ENCODE data around the gene TANGO2.

Gene TANGO2, protein sequence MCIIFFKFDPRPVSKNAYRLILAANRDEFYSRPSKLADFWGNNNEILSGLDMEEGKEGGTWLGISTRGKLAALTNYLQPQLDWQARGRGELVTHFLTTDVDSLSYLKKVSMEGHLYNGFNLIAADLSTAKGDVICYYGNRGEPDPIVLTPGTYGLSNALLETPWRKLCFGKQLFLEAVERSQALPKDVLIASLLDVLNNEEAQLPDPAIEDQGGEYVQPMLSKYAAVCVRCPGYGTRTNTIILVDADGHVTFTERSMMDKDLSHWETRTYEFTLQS

DNA sequence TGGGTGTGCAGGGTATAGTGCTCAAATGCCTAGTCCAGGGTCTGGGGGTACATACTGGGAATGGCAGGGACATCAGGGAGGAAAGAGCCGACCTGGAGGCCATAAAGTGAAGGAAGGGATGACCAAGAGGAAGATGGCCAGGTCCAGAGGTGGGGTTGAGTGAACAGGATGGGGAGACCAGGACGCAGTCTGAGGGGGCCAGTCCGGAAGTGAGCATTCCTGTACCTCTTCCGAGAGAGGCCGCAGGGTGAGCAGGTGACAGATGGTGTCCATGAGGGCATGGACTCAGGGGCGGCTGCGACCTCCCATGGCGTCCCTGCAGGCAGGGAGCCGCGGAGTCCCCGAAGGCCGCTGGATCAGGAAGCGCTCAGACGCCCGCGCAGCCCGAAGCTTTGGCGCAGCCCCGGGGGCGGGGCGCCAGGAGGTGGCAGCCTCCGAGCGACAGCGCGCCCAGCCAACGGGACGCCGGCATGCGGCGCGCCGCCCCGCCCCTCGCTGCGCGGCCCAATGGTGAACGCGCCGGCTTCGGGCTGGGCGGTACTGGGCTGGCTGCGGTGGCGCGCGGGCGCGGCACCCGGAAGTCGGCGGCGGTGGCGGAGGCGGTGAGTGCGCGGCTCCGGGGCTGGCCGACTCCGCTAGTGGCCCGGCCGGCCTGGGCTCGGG is at the start of gene TANGO2:
TANGO2 (plus strand) TSS at position 578 of the 663 bp plus-strand sequence. CDS start 15,689 bp downstream, outside the sequence.
- DNase-seq, result peak; percentile 93

DNA sequence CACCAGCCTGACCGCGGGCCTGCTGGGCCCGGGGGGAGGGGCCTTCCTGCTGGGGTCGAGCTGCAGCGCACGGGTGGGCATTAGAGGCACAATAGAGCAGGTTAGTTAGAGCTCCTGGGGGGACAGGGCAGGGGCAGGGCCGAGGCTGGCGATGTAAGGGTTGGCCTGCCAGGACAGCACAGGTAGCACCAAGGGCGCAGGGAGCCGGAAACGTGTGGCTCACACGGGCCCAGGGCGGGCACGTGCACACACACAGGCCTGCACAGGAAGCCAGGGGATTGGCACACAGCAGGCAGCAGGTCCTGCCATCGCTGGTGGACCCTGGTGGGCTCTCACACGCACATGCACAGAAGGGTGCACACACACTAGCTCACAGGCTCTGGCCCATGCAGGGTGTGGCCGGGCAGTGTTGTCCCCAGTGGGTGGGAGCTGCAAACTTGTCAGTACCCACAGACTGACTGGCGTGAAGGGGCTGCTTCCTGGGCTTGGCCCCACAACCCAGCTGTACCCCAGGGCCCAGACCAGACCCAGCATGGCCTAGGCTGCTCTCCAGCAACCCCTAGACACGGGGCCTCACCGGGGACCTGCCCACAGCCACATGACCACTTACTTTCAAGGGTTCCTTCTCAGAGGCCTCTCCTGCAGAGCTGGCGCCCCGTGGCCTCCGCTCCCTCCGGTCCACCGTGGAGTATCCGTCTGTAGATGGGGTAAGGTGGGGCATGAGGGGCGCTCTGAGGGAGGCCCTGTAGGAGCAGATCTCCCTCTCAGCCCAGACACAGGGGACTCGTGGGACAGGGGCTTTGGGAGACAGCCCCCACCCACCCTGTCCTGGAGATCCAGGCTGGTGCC is 49.4 kb upstream of the TANGO2 start:
- no peak for DNase-seq

DNA sequence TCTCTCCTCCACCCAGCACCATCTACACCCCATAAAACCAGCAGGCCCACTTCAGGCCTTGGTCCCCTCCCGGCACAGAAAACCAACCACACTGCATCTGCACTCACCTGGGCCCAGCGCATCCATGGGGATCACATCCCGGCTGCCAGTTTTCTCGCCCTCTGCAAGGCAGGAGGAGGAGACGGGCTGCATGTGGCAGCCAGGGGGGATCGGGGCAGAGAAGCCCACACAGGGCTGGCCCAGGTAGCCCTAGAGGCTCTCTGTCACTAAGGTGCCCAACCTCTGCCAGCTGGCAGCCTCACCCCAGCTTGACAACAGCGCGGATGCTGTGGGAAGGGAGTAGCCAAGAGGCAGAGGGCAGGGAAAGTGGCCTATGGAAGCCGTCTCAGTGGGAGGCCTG is 48.7 kb upstream of the TANGO2 start:
- no peak for DNase-seq

DNA sequence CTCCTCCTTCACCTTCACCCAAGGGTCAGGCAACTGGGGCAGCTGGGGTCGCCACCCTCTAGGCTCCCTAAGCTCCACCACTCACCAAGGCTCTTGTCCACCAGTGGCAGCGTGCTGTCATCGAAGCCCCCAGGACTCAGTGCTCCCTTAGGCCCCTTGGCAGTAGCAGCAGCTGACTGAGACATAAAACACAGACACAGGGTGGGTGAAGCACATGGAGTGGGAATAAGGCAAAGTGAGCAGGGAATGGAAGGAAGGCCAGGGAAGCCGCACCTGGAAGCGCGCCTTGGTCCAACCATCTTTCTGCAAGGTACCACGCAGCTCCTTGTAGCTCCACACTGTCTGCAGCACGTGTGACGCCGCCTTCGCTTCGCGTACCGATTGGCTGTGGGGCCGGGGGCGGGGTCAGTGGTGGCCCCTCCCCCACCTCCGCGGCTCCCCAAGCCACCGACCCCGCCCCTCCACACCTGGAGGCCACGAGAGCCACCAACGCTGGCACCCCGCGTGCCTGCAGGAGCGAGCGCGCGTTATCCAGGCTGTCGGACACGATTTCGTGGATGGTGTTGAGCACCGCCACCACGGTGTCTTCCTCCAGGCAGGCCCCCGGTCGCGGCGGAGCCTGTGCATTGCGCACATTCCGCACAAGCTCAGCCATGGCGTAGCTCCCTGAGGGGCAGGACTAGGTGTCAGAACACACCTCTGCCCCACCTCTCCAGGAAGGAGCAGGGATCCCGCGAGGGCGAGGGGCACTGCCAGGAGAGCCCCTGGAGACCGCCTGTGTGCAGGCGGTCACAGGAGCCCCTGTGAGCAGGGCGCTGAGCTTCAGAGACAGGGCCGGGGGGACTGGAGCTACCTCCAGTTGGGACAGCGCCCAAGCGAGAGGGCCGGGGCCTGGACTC is 48.0 kb upstream of the TANGO2 start:
- DNase-seq, result no peak

DNA sequence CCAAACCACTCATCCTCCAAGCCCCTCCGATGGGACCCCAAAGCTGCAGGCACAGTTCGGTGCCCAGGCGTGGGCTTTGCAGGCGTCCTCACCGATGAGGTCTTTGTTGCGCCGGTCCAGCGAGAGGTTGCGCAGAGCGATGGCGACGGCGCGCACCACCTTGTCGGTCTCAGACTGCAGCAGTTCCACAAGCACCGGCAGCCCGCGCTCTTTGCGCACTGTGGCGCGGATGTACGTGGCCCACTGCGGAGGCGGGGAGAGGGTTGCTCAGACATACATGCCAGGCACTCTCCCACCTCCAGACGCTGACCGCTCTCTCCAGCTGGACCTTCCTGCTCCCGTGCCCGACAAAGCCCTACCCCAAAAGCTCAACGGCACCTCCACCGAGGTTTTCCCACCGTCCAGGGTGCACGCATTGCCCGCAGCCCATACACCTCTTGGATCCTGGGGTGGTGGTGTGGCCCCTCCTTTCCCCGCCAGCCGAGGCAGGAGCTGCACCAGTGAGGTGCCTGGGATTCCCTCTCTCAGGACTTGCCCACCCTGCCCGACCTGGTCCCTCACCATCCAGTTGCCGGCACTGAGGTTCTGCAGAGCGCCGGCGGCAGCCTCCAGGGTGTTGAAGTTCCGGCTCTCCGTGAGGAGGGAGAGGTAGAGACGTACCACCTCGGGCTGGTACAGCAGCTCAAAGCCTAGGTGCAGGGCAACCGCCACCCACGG is 47.2 kb upstream of the TANGO2 start:
- DNase-seq, result no peak

DNA sequence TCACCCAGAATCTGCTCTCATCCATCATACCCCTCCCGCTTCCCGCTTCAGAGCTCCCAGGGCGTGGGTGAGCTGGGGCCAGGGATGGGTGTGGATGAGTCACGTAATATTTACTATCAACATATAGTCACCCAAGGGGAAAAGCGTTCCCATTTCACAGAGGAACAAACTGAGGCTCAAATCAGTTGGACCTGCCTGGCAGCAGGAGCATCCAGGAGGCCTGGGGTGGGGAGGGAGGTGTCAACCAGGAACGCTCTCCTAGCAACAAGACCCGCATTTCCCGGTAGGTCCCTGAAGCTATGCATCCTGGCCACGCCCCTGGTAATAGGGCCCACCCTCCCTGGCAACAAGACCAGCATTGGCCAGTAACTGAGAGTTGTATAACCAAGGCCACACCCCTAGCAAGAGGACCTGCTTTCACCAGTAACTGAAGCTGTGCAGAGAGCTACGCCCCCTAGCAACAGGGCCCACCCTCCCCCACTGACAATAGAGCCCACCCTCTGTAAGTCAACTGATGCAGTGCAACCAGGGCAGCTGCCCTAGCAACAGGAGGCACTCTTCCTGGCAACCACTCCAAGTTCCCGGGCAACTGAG is 46.5 kb upstream of the TANGO2 start:
- peak; percentile 33 for DNase-seq

DNA sequence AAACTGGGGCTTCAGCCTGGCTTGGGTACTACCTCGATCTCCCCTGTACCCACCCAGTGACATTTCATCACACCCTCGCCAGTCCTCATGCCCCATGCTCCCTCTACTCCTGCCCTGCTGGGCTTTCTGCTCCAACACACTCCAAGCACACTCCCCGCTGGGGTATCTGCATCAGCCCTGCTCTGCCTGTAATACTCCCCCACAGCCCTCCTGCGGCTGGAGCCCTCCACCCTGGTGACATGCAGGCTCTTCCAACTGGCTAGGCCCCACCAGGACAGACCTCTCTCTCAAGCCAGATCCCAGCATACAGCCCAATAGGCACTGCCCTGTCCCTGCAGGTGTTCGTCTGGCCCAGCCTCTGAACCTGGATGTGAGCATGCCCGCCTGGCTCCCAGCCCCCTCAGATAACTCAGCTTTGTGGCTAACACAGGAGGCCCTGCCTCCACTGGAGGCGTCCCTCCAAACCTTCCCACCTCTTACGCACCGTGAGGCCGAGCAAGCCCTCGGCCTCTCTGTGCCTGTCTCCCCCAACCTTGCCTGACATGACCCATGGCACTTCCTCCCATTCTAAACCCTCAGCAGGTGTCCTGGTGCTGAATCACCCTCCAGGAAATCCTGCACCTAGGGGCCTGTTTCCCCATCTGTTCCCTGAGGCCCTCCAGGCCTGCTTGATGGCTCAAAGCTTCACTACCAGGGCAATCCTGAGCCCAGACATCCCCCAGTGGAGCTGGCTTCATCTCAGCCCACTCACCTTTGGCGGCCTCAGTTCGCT is 45.8 kb upstream of the TANGO2 start:
- no peak for DNase-seq

DNA sequence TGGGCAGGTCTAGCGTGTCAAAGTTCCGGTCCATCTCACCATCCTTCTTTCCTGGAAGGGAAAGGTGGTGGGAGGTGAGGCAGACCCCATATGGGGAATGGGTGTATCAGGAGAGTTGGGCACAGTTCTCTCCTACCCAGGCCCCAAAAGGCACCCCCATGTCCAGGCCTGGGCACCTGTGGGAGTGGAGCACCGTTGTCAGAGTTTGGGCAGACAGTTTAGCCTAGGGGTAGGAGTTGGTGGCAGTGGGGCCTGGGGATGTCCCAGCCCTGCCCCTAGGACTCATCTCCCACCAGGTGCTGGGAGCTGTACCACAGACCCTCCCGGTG is 45.2 kb upstream of the TANGO2 start:
- no peak for DNase-seq

DNA sequence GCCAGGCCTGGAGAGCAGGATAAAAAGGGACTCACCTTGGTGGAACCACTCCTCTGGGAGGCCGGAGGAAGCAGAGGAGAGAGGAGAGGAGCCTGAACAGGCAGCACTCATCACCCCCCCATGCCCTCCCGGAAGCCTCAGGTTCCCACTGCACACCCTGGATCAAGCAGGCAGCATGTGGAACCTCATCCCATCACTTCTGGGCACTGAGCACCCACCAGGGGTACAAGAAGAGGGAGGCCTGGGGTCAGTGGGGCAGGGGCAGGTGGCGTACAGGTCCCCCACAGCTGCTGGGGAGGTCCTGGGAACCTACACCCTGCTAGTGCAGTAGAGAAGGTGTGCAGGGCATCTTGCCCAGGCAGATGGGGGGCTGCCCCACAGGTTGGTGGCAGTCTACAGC is 44.2 kb upstream of the TANGO2 start:
- no peak for DNase-seq

DNA sequence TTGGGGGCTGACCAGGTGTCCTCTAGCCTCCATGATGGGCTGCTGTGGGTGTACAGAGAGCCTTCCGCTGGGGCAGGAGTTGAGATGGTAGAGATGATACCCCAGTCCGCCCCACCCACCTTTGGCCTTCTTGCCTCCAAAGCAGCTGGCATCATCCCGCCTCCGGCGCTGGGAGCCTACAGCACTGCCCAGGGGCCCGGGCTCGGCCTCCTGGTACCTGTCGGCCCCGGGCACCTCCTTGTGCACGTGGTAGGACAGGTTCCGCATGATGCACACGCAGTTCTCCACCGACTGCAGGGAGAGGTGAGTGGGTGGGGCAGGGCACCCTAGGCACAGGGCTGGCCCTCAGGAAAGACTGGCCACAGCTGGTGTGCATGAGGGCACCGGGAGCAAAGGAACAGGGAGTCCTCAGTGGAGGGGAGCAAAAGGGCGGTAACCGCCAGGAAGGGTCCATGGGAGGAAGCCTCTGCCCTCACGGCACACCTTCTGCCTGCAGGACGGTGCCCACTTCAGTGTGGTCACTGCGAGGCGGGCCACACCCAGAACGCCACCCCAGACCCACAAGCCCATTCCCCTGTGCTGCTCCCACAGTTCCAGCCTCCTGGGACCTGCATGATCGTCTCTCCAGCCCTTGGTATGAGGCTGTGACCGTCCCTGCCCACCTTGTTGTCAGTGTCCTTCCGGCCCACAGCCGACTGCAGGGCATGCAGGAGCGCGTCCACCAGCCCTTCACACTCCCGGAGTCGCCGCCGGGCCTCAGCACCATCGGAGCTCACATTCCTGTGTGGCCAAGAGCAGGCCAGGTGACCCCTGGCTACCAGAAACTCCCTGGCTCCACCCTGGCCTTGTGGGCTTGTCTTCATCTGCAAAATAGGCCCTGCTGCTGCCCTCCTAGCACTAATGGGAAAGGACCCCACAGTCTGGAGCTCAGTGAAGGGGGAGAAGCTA is 43.3 kb upstream of the TANGO2 start:
- DNase-seq, result no peak

DNA sequence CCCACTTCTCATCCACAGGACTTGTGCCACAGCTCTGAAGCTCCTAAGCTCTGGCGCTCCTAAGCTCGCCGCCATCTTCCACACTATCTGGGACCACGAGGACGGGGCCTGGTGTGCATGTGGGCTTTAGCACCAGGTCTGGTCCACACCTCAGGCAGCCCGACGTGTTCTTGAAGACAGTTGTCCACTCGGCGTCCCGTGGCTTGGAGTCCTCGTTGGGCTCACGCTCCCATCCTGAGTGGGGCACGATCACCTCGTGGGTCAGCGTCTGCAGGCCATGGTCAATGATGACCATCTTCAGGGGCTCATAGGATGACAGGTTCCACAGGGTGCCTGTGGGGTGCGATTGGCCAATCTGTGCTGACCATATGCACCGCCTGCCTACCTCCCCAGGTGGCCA is 42.2 kb upstream of the TANGO2 start:
- DNase-seq, result no peak

DNA sequence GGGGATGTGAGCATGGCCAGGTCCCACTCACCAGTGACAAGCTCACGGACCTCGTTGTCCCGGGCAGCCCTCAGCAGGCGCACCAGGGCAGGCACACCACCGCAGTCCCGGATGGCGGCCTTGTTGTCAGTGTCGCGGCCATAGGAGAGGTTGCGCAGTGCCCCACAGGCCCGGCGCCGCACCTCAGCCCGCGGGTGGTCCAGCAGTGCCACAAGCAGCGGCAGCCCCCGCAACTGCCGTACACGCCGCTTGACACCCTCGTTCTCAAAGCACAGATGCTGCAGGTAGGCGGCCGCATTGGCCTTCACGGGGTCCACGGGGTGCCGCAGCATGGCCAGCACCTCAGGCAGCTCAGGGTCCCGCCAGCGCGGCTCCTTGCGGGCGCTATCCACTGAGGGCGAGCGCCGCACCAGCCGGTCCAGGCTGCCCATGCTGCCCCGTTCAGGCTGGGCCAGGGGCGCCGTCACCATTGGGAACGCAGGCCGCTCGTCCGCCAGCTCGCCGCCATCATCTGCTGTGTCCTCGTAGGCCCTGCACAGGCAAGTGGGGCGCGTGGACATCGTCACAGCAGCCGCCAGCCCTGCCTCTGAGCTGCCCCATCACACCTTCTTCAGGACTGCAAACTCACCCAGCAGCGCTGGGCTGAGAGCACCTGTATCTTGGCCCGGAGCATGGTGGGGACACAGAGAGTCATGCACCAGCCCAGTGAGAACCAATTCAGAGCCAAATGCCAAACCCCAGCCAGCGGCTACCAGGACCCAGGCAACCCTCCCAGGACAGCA is 41.0 kb upstream of the TANGO2 start:
- no peak for DNase-seq

DNA sequence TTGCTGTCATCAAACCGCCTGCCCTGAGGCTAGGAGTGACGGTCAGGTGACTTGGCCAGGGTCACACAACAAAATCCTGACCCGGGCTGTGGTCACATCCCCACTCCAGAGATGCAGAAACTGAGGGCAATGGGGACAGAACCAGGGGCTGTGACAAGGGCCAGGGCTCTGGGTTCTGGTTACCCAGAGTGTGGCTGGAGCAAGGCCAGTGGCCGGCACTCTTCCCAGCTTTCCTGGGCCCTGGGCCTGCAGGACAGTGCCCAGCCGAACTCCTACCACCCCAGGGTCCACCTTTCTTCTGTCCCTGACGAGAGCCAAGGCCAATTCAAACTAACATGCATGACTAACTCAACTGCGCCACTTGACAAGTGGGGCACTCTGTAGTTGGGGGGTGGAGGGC is 40.1 kb upstream of the TANGO2 start:
- DNase-seq, result no peak

DNA sequence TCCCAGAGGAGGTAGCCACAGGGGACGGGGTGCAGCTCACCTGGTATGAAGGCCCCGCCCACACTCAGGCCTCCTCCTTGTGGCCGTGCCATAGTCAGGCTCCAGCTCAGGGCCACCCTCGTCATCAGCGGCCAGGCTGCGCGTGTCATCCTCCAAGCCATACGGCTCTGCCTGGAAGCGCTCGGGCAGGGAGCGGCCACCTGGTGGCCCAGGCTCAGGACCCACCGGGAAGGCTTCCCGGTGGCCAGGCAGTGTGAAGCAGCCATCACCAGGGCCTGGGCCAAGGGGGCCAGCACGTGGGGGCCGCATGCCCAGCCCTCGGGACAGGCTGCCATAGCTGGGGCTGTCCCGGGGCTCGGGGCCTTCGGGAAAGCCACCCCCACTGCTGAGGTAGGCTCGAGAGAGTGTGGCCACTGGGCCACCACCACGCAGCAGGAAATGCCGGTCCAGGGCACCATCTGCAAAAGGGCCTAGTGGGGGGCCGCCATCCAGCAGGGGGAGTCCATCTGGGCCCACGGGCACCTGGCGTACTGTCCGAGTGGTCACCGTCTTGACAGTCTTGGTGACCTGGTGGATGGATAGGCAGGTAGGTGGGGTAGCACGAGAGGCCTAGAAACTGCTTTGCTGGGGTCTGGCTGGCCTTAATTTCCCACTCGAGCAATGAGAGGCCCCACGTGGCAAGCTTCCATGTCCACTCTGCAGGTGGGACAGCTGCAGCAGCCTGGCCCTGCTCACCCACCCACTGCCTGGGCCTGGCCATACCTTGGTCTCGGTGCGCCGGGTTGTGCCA is 39.5 kb upstream of the TANGO2 start:
- DNase-seq, result no peak

DNA sequence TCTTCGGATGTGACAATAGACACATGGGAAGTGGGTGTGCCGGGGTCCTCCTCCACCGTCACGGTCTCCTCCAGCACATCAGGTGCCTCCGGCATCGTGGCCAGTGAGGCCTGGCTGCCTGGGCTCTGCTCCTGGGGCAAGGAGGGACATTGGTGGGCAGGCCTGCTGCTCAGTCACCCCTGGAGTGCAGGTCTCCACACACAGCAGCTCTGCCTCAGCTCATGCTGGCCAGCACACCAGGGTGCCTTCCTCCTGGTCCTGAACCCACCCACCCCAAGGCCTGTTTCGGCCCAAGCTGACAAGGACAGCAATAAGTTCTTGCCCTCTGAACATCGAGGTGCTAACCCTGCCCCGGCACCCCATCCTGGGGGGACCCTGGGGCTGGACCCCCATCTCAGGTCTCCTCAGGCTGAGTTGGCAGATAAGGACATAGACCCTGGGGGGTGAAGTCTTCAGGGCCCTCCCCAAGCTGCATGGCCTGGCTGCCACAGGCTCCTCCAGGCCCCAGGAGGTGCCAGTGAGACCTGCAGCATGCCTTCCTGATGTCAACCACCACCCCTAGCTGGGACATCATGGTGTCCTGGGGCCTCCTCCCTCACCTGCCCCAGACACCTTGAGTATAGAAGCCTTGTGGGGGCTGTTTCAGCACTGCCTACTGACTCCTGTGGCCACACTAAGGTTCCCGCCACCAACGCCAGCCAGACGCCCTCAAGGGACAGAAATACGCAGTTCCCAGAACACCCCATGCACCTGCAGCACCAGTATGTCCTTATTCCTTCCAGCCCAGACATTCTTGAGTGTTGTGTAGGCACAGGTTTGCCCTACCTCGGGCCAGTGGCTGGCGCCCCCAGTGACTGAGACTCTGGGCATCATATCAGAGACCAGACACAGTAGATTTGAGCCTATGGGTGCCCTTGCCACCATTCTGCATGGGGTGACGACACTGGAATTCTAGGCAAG is 38.7 kb upstream of the TANGO2 start:
- no peak for DNase-seq

DNA sequence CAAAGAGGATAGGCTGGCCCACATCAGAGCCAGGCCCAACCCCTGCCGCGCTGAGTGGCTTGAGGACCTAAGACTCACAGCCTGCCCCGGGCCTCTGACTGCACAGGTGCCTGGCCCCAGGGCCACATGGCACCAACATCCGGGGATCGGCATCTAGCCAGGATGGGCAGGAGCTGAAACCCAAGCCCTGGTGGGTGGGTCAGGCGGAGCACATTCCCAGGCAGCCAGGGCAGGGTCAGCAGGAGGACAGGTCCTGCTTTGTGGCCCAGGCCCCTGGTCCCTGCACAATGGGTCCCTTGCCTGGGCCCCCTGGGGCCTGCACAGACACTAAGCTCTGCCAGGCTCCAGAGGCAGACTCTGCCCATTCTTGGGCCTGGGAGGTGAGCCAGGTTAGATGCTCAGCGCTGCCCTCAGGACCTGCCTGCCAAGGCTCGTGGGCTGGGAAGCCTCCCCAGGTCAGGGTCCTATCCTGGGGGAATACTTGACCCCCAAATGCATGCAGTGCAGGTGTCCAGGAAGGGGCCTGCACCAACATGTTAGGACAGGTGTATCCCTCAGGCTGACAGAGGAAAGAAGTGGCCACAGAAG is 37.8 kb upstream of the TANGO2 start:
- DNase-seq, result no peak

All from midbrain (tissue), 1 donor.